ENCODE results near the gene MCF2L.

MCF2L gene

DNA sequence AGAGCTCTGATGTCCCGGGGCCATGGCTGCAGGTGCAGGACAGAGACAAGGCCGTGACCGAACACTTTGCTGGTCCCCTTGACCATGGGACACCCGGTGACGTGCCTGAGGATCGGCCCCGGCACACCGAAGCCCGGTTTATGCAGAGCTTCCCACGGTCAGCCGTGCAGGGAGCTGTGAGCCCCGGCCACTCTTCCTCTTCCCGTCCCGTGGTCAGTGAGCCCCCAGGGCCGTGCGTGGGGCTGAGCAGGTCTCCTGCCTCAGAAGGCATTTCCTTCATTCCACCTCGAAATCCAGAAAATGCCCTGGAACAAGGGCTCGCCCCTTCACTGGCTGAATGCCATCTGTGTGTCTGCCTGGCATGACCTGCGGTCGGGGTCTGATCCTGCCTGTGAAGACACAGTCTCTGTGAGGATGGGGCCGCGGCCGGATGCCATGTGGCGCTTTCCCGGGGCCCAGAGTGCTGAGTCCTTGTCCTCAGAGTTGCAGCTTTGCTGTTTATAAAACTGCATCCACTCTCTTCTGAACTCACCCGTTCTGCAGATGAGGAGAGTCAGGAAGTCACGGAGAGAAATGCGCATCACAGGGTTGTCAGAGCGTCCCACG lies 16.9 kb downstream of the MCF2L start:
- H3K9me3 ChIP-seq (ENCODE audit: control insufficient read depth, insufficient read depth, low read length), result no peaks in the 10 kb centered on the region
- H3K36me3 ChIP-seq (ENCODE audit: control insufficient read depth, insufficient read depth, low read length), result no peaks in the 10 kb centered on the region
- H3K4me1 ChIP-seq (ENCODE audit: control insufficient read depth, insufficient read depth, low read length), result no peaks in the 10 kb centered on the region
- H3K4me3 ChIP-seq (ENCODE audit: low read depth, low read length), result no peak overlapping the region
- no peaks in the 10 kb centered on the region for H3K27me3 ChIP-seq (ENCODE audit: control insufficient read depth, insufficient read depth, low read length)
- H3K9ac ChIP-seq (ENCODE audit: low read depth, low read length), result no peak overlapping the region

DNA sequence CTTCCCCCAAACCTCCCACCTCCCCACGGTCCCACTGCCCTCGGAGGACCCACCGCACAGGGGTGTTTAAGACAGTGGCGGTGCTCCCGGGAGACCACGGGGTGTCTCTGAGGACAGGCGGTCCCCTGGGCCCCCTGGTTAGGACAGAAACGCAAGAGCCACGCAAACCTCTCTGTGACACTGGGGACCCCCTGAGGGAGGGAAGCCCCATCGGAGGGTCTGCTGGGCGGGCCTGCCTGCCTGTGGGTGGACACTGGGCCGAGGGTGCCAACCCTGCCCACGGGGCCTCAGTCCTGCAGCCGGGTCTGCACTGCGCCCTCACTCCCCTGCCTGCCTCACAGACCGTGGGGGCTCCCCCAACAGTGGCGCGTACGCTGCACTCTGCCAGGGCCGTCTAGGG lies 17.5 kb downstream of the MCF2L start:
- no peaks in the 10 kb centered on the region for H3K4me1 ChIP-seq (ENCODE audit: control insufficient read depth, insufficient read depth, low read length)
- H3K4me3 ChIP-seq (ENCODE audit: low read depth, low read length), result no peak overlapping the region
- no peaks in the 10 kb centered on the region for H3K36me3 ChIP-seq (ENCODE audit: control insufficient read depth, insufficient read depth, low read length)
- H3K9me3 ChIP-seq (ENCODE audit: control insufficient read depth, insufficient read depth, low read length), result no peaks in the 10 kb centered on the region
- no peak overlapping the region for H3K9ac ChIP-seq (ENCODE audit: low read depth, low read length)
- no peaks in the 10 kb centered on the region for H3K27me3 ChIP-seq (ENCODE audit: control insufficient read depth, insufficient read depth, low read length)

DNA sequence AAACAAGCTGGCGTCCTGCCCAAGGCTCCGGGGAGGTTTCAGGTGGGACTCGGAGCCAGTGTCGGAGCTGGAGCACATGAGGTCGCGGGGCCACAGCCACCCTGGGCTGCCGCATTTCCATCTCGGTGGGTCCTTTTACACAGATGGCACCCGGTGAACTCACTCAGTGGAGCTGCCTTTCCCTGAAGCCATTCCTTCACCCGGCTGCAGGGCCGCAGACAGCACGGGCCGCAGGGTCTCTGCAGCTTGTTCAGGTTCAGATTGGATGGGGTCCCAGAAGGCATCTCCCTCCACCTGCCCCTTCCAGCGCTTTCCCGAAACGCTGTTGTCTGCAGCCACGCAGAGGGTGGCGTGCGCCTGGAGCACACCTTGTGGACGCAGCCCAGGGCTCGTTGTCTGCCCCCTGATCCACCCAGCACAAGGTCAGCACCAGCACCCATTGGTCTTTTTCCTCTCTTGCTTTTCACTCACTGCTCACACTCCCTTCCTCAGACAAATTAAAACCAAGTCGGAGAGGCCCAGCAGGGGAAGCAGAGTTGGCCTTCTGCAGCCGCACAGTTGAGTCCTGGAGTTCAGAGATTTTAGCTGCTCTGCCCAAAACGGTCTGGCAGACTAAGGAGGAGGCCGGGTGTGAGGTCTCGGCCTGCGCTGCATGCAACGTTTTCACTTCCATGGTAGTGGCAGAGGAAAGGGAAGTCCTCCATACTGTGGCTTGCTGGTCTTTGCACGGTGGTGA lies 18.1 kb downstream of the MCF2L start:
- no peaks in the 10 kb centered on the region for H3K9me3 ChIP-seq (ENCODE audit: control insufficient read depth, insufficient read depth, low read length)
- no peak overlapping the region for H3K9ac ChIP-seq (ENCODE audit: low read depth, low read length)
- H3K4me3 ChIP-seq (ENCODE audit: low read depth, low read length), result no peak overlapping the region
- H3K36me3 ChIP-seq (ENCODE audit: control insufficient read depth, insufficient read depth, low read length), result no peaks in the 10 kb centered on the region
- no peaks in the 10 kb centered on the region for H3K4me1 ChIP-seq (ENCODE audit: control insufficient read depth, insufficient read depth, low read length)
- no peaks in the 10 kb centered on the region for H3K27me3 ChIP-seq (ENCODE audit: control insufficient read depth, insufficient read depth, low read length)

DNA sequence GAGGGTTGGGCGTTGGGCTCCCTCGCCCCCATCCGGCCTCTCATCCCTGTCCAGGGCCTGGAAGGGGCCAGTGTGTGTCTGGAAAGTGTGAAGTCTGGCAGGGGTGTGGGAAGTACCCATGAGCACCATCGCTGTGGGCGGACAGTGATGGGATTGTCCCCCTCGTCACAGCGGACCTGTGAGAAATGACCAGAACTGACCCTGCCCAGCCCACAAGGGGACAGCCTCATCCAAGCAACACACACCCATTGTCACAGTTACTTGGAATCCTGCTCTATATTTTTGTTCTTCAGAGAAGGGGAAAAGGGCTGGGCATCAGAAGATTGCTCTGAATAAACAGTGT lies 18.6 kb downstream of the MCF2L start:
- H3K4me1 ChIP-seq (ENCODE audit: control insufficient read depth, insufficient read depth, low read length), result no peaks in the 10 kb centered on the region
- H3K9me3 ChIP-seq (ENCODE audit: control insufficient read depth, insufficient read depth, low read length), result no peaks in the 10 kb centered on the region
- H3K9ac ChIP-seq (ENCODE audit: low read depth, low read length), result no peak overlapping the region
- no peaks in the 10 kb centered on the region for H3K27me3 ChIP-seq (ENCODE audit: control insufficient read depth, insufficient read depth, low read length)
- no peaks in the 10 kb centered on the region for H3K36me3 ChIP-seq (ENCODE audit: control insufficient read depth, insufficient read depth, low read length)
- no peak overlapping the region for H3K4me3 ChIP-seq (ENCODE audit: low read depth, low read length)

DNA sequence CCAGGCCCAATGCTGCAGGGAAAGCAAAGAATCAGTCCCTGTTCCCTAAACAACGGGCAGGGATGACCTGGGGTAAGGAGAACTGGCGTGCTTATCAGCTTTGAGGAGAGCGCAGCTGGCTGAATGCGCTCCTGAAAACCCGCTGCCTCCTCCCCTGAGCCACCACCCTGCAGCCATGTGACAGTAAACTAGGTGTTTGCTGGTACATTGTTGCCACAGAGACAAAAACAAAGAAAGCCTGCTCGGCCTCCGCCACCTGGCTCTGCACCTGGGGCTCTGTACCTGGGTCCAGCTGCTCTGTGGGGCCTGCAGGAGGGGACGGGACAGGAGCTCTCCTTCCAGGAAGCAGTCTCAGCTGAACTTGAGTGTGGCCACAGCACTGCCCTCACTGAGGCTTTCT lies 21.8 kb downstream of the MCF2L start:
- Histone ChIP-seq H3K36me3 (ENCODE audit: control insufficient read depth, insufficient read depth, low read length) (no peaks in the 10 kb centered on the region), H3K4me3 (ENCODE audit: low read depth, low read length) (no peak overlapping the region), H3K9ac (ENCODE audit: low read depth, low read length) (no peak overlapping the region), H3K27me3 (ENCODE audit: control insufficient read depth, insufficient read depth, low read length) (no peaks in the 10 kb centered on the region), H3K9me3 (ENCODE audit: control insufficient read depth, insufficient read depth, low read length) (no peaks in the 10 kb centered on the region), H3K4me1 (ENCODE audit: control insufficient read depth, insufficient read depth, low read length) (no peaks in the 10 kb centered on the region)

DNA sequence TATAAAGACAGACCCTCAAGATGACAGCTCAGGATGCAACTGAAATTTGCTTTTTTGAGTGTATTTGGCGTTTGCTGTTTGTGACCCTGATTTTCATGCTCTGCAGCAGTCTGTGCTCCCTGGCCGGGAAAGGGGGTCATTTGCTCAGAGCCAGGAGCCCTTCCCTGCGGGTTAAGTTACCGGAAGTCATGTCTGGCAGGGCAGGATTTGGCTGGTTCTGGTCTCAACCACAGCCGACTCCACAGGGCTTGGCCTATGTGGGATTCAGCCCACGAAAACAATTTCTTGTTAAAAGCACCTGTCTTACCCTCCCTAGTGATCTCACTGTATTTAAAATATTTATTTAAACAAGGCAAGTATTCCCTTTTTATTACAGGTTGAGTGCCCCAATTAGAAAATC lies 22.6 kb downstream of the MCF2L start:
- no peak overlapping the region for H3K4me3 ChIP-seq (ENCODE audit: low read depth, low read length)
- no peaks in the 10 kb centered on the region for H3K36me3 ChIP-seq (ENCODE audit: control insufficient read depth, insufficient read depth, low read length)
- H3K9ac ChIP-seq (ENCODE audit: low read depth, low read length), result no peak overlapping the region
- no peaks in the 10 kb centered on the region for H3K4me1 ChIP-seq (ENCODE audit: control insufficient read depth, insufficient read depth, low read length)
- no peaks in the 10 kb centered on the region for H3K27me3 ChIP-seq (ENCODE audit: control insufficient read depth, insufficient read depth, low read length)
- no peaks in the 10 kb centered on the region for H3K9me3 ChIP-seq (ENCODE audit: control insufficient read depth, insufficient read depth, low read length)

DNA sequence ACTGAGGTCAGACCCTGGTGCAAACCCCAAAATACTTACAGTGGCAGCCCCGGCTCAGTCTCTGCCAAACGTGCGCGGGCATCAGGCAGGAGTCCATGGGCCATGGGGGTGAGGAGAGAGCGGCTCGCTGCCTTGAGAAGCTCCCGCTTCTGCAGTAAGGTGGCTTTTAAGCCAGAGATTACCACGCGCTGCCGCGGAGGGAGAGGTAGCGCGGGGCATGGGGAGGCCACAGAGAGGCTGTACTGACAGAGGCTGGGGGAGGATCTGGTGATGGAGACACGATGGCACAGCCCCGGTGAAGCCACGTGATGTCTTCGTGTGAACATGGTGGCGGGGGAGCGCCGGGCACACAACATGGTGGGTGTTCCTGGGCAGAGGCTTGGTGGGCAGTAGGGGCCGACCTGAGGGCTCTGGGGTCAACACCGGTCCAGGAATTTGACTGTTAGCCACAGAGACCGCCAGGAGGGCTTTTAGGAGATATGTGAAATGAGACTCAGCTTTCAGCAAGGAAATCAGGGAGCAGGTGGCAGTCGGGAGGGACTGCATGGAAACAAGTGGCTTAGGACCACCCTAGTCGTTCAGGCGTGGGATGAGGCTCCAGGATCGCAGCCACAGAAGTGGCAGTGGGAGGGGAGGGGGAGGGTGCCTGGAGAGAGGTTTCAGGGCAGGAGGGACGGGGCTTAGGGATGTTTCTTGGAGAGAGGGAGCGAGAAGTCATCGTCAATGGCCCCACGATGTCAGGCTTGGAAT lies 24.1 kb downstream of the MCF2L start:
- no peaks in the 10 kb centered on the region for H3K9me3 ChIP-seq (ENCODE audit: control insufficient read depth, insufficient read depth, low read length)
- H3K9ac ChIP-seq (ENCODE audit: low read depth, low read length), result no peak overlapping the region
- H3K27me3 ChIP-seq (ENCODE audit: control insufficient read depth, insufficient read depth, low read length), result no peaks in the 10 kb centered on the region
- no peaks in the 10 kb centered on the region for H3K4me1 ChIP-seq (ENCODE audit: control insufficient read depth, insufficient read depth, low read length)
- no peak overlapping the region for H3K4me3 ChIP-seq (ENCODE audit: low read depth, low read length)
- no peaks in the 10 kb centered on the region for H3K36me3 ChIP-seq (ENCODE audit: control insufficient read depth, insufficient read depth, low read length)

DNA sequence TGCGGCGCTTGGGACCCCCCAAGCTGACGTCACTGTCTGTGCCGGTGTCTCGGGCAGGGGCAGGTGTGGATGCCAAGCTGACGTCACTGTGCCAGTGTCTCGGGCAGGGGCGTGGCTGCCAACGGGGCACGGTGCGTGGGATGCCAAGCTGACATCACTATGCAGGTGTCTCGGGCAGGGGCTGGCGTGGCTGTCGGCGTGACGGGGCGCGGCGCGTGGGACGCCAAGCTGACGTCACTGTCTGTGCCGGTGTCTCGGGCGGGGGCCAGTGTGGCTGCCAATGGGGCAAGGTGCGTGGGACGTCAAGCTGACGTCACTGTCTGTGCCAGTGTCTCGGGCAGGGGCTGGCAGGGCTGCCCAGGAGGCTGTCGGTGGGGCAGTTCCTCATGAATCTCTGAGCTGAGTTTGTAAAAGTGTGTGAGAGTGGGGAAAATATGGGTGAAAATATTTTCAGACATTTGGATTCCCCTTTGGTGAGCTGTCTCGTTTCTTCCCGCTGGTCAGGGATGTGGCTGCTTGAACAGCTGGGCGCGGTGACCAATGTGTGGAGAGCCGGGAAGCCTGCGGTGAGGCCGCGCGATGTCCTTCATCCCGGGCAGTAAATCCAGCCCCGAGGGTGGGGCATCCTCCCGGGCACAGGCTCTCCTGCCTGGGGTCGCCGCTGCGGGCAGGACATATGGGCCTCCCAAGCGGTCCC lies 25.2 kb downstream of the MCF2L start:
- Histone ChIP-seq H3K9me3 (ENCODE audit: control insufficient read depth, insufficient read depth, low read length) (no peaks in the 10 kb centered on the region), H3K4me3 (ENCODE audit: low read depth, low read length) (no peak overlapping the region), H3K4me1 (ENCODE audit: control insufficient read depth, insufficient read depth, low read length) (no peaks in the 10 kb centered on the region), H3K9ac (ENCODE audit: low read depth, low read length) (no peak overlapping the region), H3K36me3 (ENCODE audit: control insufficient read depth, insufficient read depth, low read length) (no peaks in the 10 kb centered on the region), H3K27me3 (ENCODE audit: control insufficient read depth, insufficient read depth, low read length) (no peaks in the 10 kb centered on the region)

DNA sequence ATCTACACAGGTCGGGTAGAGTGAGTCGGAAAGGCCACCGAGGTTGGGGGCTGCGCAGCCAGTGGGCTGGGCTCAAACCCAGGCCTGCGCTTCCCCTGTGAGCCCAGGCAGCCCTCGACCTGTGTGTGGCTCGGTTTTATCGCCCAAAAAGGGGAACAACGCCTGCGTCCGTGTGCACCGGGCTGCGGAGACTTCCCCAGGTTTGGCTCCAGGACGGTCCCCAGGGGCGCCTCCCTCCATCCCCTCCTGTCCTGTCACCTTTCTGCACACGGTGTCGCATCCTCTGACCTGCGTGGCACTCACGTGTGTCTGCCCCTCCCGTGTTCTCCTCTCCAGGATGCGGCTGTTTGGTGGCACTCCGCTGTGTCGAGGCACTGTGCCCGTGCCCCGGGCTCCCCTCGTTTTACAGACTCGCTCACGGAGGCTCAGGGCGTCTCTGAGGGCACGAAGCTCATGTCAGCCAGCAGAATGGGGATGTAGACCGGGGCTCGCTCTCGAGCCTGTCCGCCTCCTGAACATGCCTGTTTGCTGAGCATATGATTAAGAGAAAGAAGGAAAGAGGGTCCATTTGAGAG lies 25.9 kb downstream of the MCF2L start:
- H3K27me3 ChIP-seq (ENCODE audit: control insufficient read depth, insufficient read depth, low read length), result no peaks in the 10 kb centered on the region
- no peaks in the 10 kb centered on the region for H3K36me3 ChIP-seq (ENCODE audit: control insufficient read depth, insufficient read depth, low read length)
- H3K4me1 ChIP-seq (ENCODE audit: control insufficient read depth, insufficient read depth, low read length), result no peaks in the 10 kb centered on the region
- no peaks in the 10 kb centered on the region for H3K9me3 ChIP-seq (ENCODE audit: control insufficient read depth, insufficient read depth, low read length)
- H3K4me3 ChIP-seq (ENCODE audit: low read depth, low read length), result no peak overlapping the region
- H3K9ac ChIP-seq (ENCODE audit: low read depth, low read length), result no peak overlapping the region

DNA sequence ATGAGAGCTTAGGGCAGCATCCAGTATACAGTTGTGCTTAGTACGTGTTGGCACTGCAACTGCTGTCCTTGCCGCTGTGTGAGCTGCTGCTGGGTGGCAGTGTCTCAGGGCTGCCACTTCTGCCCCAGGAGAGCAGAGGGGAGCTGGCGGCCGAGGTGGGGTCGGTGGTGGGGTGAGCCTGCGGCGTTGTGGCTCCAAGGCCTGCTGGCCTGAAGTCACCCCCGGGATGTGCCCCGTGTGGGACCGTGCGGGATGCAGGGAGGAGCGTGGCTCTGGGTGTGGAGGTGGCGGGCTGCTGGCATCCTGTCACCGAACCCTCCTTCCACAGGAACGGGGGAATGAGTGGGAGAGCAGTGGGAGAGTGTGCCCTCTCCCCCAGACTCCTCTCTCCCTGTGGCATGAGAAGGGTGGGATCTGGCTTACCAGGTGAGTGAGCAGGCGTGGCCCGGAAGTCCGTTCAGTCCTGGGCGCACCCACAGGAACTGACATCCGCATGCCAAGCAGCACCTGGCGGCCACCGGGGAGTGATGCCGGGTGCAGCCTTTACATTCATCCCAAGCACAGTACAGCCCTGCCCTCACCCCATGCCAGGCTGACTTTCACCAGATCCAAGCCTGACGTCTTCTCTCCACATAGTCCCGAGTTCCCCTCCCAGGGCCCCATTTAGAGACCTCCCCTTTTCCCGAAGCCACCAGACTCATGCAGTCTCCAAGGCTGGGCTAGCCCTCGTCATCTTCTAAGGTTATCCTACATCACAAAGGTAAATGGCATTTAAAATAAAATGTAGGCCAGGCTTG lies 26.6 kb downstream of the MCF2L start:
- H3K4me3 ChIP-seq (ENCODE audit: low read depth, low read length), result no peak overlapping the region
- no peaks in the 10 kb centered on the region for H3K9me3 ChIP-seq (ENCODE audit: control insufficient read depth, insufficient read depth, low read length)
- H3K27me3 ChIP-seq (ENCODE audit: control insufficient read depth, insufficient read depth, low read length), result no peaks in the 10 kb centered on the region
- H3K4me1 ChIP-seq (ENCODE audit: control insufficient read depth, insufficient read depth, low read length), result no peaks in the 10 kb centered on the region
- no peak overlapping the region for H3K9ac ChIP-seq (ENCODE audit: low read depth, low read length)
- no peaks in the 10 kb centered on the region for H3K36me3 ChIP-seq (ENCODE audit: control insufficient read depth, insufficient read depth, low read length)

DNA sequence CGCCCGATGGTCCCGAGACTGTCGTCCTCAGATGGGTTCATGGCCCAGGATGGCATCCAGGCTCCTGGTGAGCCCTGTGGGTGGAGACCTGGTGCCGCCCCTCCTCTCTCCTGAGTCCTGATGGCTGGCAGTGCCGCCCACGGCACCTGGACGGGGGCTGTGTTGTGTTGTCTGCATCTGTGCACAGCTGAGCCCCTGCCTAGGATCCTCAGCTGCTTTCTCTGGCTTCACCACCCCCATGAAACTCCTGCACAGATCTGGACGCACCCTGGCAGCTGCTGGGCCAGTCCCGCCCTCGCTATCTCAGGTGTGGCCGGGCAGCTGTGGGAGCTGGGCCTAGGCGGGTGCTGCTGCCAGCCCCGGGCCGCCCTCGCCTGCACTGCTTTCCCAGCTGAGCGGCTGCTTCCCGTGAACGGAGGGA lies 27.7 kb downstream of the MCF2L start:
- H3K4me1 ChIP-seq (ENCODE audit: control insufficient read depth, insufficient read depth, low read length), result no peaks in the 10 kb centered on the region
- no peaks in the 10 kb centered on the region for H3K9me3 ChIP-seq (ENCODE audit: control insufficient read depth, insufficient read depth, low read length)
- H3K9ac ChIP-seq (ENCODE audit: low read depth, low read length), result no peak overlapping the region
- no peaks in the 10 kb centered on the region for H3K36me3 ChIP-seq (ENCODE audit: control insufficient read depth, insufficient read depth, low read length)
- H3K27me3 ChIP-seq (ENCODE audit: control insufficient read depth, insufficient read depth, low read length), result no peaks in the 10 kb centered on the region
- H3K4me3 ChIP-seq (ENCODE audit: low read depth, low read length), result no peak overlapping the region
